Neural cell (in vitro differentiated cells): ENCODE results near the gene ANKRD55. TPM values are rescaled to one million over a fixed set of nuclear protein-coding genes. Genes with fewer than 3 reads are reported as not detected.

Experiments
- H2AFZ ChIP-seq: fragments of 200-600, 300-800 bp; sonication (generic), shearing (Covaris generic); 2 replicates; pipeline ENCODE4 v1.6.0; 2014; ENCODE audit warnings: low read depth, mild to moderate bottlenecking, antibody characterized with exemption, low read length, moderate library complexity
- H3F3A ChIP-seq: fragments of 200-600 bp; shearing (Covaris generic); 2 replicates; pipeline ENCODE4 v1.6.1; 2016; ENCODE audit warnings: mild to moderate bottlenecking, moderate library complexity, mixed read lengths, antibody characterized with exemption, low read length; ENCODE audit not compliant: insufficient read depth, poor library complexity, severe bottlenecking
- H3K27ac ChIP-seq: fragments of 200-600, 300-800 bp; sonication (generic), shearing (Covaris generic); 2 replicates; pipeline ENCODE4 v1.5.1; 2014; ENCODE audit warnings: mild to moderate bottlenecking, low read length, moderate library complexity
- H3K27me3 ChIP-seq: fragments of 300-800, 200-600 bp; sonication (generic), shearing (Covaris generic); 2 replicates; pipeline ENCODE4 v1.6.0; 2014; ENCODE audit warnings: mild to moderate bottlenecking, low read depth, low read length, moderate library complexity; ENCODE audit not compliant: insufficient read depth
- H3K36me3 ChIP-seq: fragments of 300-800, 200-600 bp; sonication (generic), shearing (Covaris generic); 2 replicates; pipeline ENCODE4 v1.5.1; 2014; ENCODE audit warnings: mild to moderate bottlenecking, antibody characterized with exemption, low read length, moderate library complexity; ENCODE audit not compliant: insufficient read depth
- H3K4me2 ChIP-seq: fragments of 300-800, 200-600 bp; sonication (generic), shearing (Covaris generic); 2 replicates; pipeline ENCODE4 v1.6.0; 2014; ENCODE audit warnings: mild to moderate bottlenecking, low read length
- H3K4me3 ChIP-seq: fragments of 300-800, 200-600 bp; sonication (generic), shearing (Covaris generic); 2 replicates; pipeline ENCODE4 v1.5.1; 2014; ENCODE audit warnings: mild to moderate bottlenecking, low read length, moderate library complexity
- H3K79me2 ChIP-seq: fragments of 200-600 bp; shearing (Covaris generic); replicated peaks from 2 replicates; pipeline ENCODE4 v1.6.0; 2014; ENCODE audit warnings: mild to moderate bottlenecking, low read length, moderate library complexity; ENCODE audit not compliant: insufficient read depth
- H3K9ac ChIP-seq: fragments of 300-800, 200-600 bp; sonication (generic), shearing (Covaris generic); 2 replicates; pipeline ENCODE4 v1.6.1; 2016; ENCODE audit warnings: mild to moderate bottlenecking, low read length, mixed read lengths
- H3K9me2 ChIP-seq: fragments of 200-600 bp; shearing (Covaris generic); 2 replicates; pipeline ENCODE4 v1.6.1; 2016; ENCODE audit warnings: mild to moderate bottlenecking, low read length, mixed read lengths; ENCODE audit not compliant: insufficient read depth
- H3K9me3 ChIP-seq: fragments of 200-600, 300-800 bp; sonication (generic), shearing (Covaris generic); 2 replicates; pipeline ENCODE4 v1.6.1; 2016; ENCODE audit warnings: mild to moderate bottlenecking, mixed run types, low read length, moderate library complexity, mixed read lengths
- H4K20me1 ChIP-seq: fragments of 200-600 bp; shearing (Covaris generic); 2 replicates; pipeline ENCODE4 v1.6.1; 2016; ENCODE audit warnings: mild to moderate bottlenecking, mixed run types; ENCODE audit not compliant: insufficient read depth
- EP300 ChIP-seq: fragments of 450-650 bp; conservative IDR thresholded peaks from 2 replicates; pipeline ENCODE4 v1.6.1; 2014; ENCODE audit warnings: antibody characterized with exemption, mild to moderate bottlenecking, moderate library complexity; ENCODE audit not compliant: poor library complexity, severe bottlenecking
- EZH2 ChIP-seq: fragments of 200-600, 300-800 bp; shearing (Covaris generic), sonication (generic); IDR thresholded peaks from 2 replicates; pipeline ENCODE4 v1.6.1; 2014; ENCODE audit warnings: antibody characterized with exemption, low read length, borderline replicate concordance, mild to moderate bottlenecking; ENCODE audit not compliant: insufficient read depth, poor library complexity, severe bottlenecking
- MXI1 ChIP-seq: fragments of 450-650 bp; conservative IDR thresholded peaks from 2 replicates; pipeline ENCODE4 v1.6.1; 2014; ENCODE audit warnings: antibody characterized with exemption, mild to moderate bottlenecking; ENCODE audit not compliant: poor library complexity, severe bottlenecking
- POLR2AphosphoS5 ChIP-seq: IDR thresholded peaks from 2 replicates; pipeline ENCODE4 v1.6.1; 2012
- RAD21 ChIP-seq: fragments of 450-650 bp; conservative IDR thresholded peaks from 2 replicates; pipeline ENCODE4 v1.6.1; 2014; ENCODE audit warnings: antibody characterized with exemption, mild to moderate bottlenecking, moderate library complexity
- SMC3 ChIP-seq: fragments of 450-650 bp; conservative IDR thresholded peaks from 2 replicates; pipeline ENCODE4 v1.6.1; 2014; ENCODE audit warnings: antibody characterized with exemption, mild to moderate bottlenecking, moderate library complexity; ENCODE audit not compliant: poor library complexity
- TAF1 ChIP-seq: IDR thresholded peaks from 2 replicates; pipeline ENCODE4 v1.6.1; 2012; ENCODE audit warnings: low read depth
- polyA plus RNA-seq: library from polyadenylated mRNA; depleted of rRNA; stranded (reverse); fragments of >200 nt; gene quantifications from 2 replicates; pipeline ENCODE4 v1.2.3, GENCODE V29; 2014
- TF ChIP-seq, protein P1 (sequence below): fragments of 450-650 bp; IDR thresholded peaks from 2 replicates; pipeline ENCODE4 v1.5.1; 2014; ENCODE audit warnings: antibody characterized with exemption, mild to moderate bottlenecking, moderate library complexity; ENCODE audit not compliant: poor library complexity, severe bottlenecking
- TF ChIP-seq, protein P2 (sequence below): IDR thresholded peaks from 2 replicates; pipeline ENCODE4 v1.6.1; 2012; ENCODE audit warnings: borderline replicate concordance

The ANKRD55 gene
- polyA plus RNA-seq, 1 donor from 2014 or later: 49.8 TPM

DNA sequence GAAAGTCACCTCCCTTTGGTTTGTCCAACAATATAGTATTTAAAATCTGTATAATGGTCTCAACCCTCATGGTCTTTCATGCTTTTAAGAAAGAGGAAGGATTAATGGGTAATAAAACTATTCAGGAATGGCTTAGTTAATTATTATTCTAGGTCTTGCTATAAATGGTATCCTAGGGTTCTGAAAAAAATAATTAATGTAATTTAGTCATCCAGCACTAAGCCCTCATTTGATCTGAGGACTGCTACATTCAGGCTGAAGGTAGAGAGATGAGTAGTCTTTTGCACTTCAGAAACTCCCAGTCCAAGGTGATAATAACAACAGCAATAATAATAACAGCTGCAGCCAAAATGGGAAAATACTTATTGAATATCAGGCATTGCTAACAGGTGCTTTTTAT, 2.6 kb downstream of the ANKRD55 start:
- Histone ChIP-seq H3K9me2 (no peaks in the 10 kb centered on the region), H2AFZ (no peak overlapping the region), H3K4me3 (peak overlapping the region; percentile 64), H3K36me3 (no peaks in the 10 kb centered on the region), H3K27me3 (no peaks in the 10 kb centered on the region), H3K27ac (no peak overlapping the region), H3K79me2 (no peaks in the 10 kb centered on the region), H3F3A (no peaks in the 10 kb centered on the region), H3K9ac (no peak overlapping the region), H4K20me1 (no peaks in the 10 kb centered on the region), H3K4me2 (no peak overlapping the region), H3K9me3 (no peaks in the 10 kb centered on the region)
- no peak for TF ChIP-seq RAD21
- TF ChIP-seq EZH2: no peak

DNA sequence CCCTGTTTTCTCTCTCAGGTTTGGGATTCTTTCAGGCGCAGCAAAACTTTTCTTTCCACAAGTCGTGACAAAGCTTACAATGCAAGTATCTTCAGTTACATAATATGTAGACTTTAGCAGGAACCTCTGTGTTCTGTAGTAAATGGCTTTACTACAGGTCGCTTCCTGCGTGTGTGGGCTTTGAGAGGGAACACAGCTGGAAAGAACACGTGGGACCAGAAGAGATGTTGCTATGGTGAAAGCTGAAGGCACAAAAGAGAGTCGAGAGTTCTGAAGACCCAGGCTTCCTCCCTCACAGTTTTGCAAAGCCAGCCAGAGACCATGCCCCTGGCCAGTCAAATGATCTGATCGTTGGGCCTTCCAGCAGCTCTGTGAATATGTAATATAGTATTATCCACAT, 4.0 kb downstream of the ANKRD55 start:
- H3K27me3 ChIP-seq: no peaks in the 10 kb centered on the region
- no peak overlapping the region for H2AFZ ChIP-seq
- no peaks in the 10 kb centered on the region for H3K79me2 ChIP-seq
- no peak overlapping the region for H3K27ac ChIP-seq
- H3K4me2 ChIP-seq: no peak overlapping the region
- H3K9ac ChIP-seq: no peak overlapping the region
- H3K36me3 ChIP-seq: no peaks in the 10 kb centered on the region
- no peak overlapping the region for H3K4me3 ChIP-seq
- no peaks in the 10 kb centered on the region for H4K20me1 ChIP-seq
- no peak for TF ChIP-seq SMC3
- no peak for TF ChIP-seq EP300
- no peak for TF ChIP-seq EZH2
- TF ChIP-seq, protein P1, sequence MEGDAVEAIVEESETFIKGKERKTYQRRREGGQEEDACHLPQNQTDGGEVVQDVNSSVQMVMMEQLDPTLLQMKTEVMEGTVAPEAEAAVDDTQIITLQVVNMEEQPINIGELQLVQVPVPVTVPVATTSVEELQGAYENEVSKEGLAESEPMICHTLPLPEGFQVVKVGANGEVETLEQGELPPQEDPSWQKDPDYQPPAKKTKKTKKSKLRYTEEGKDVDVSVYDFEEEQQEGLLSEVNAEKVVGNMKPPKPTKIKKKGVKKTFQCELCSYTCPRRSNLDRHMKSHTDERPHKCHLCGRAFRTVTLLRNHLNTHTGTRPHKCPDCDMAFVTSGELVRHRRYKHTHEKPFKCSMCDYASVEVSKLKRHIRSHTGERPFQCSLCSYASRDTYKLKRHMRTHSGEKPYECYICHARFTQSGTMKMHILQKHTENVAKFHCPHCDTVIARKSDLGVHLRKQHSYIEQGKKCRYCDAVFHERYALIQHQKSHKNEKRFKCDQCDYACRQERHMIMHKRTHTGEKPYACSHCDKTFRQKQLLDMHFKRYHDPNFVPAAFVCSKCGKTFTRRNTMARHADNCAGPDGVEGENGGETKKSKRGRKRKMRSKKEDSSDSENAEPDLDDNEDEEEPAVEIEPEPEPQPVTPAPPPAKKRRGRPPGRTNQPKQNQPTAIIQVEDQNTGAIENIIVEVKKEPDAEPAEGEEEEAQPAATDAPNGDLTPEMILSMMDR: no peak
- TF ChIP-seq RAD21: no peak
- TF ChIP-seq MXI1: no peak
- TF ChIP-seq, protein P2, sequence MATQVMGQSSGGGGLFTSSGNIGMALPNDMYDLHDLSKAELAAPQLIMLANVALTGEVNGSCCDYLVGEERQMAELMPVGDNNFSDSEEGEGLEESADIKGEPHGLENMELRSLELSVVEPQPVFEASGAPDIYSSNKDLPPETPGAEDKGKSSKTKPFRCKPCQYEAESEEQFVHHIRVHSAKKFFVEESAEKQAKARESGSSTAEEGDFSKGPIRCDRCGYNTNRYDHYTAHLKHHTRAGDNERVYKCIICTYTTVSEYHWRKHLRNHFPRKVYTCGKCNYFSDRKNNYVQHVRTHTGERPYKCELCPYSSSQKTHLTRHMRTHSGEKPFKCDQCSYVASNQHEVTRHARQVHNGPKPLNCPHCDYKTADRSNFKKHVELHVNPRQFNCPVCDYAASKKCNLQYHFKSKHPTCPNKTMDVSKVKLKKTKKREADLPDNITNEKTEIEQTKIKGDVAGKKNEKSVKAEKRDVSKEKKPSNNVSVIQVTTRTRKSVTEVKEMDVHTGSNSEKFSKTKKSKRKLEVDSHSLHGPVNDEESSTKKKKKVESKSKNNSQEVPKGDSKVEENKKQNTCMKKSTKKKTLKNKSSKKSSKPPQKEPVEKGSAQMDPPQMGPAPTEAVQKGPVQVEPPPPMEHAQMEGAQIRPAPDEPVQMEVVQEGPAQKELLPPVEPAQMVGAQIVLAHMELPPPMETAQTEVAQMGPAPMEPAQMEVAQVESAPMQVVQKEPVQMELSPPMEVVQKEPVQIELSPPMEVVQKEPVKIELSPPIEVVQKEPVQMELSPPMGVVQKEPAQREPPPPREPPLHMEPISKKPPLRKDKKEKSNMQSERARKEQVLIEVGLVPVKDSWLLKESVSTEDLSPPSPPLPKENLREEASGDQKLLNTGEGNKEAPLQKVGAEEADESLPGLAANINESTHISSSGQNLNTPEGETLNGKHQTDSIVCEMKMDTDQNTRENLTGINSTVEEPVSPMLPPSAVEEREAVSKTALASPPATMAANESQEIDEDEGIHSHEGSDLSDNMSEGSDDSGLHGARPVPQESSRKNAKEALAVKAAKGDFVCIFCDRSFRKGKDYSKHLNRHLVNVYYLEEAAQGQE: no peak
- TF ChIP-seq POLR2AphosphoS5: no peak
- TF ChIP-seq TAF1: no peak
- H3K9me2 ChIP-seq: no peaks in the 10 kb centered on the region
- H3K9me3 ChIP-seq: no peaks in the 10 kb centered on the region
- H3F3A ChIP-seq: no peaks in the 10 kb centered on the region

DNA sequence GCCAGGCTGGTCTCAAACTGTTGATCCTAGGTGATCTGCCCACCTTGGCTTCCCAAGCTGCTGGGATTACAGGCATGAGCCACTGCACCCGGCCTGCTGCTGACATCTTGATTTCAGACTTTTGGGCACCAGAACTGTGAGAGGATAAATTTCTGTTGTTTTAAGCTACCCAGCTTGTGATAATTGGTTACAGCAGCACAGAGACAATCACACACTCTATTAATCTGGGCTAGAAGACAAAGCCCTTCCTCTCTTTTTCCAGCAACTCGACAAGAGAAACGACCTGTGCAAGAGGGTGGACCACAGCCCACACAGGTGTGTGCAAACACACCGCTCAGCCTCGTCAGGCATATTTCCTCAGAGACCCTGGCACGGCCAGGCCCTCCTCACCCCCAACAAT, 4.5 kb downstream of the ANKRD55 start:
- Histone ChIP-seq H3K9ac (no peak overlapping the region), H3K4me2 (no peak overlapping the region), H3K4me3 (no peak overlapping the region), H3K79me2 (no peaks in the 10 kb centered on the region), H2AFZ (no peak overlapping the region), H3K9me2 (no peaks in the 10 kb centered on the region), H3K9me3 (no peaks in the 10 kb centered on the region), H3K27ac (no peak overlapping the region), H3K27me3 (no peaks in the 10 kb centered on the region), H3F3A (no peaks in the 10 kb centered on the region), H4K20me1 (no peaks in the 10 kb centered on the region), H3K36me3 (no peaks in the 10 kb centered on the region)
- TF ChIP-seq, protein P1: no peak
- TF ChIP-seq, protein P2: no peak
- TF ChIP-seq TAF1 (no peak), POLR2AphosphoS5 (no peak), EZH2 (no peak), MXI1 (no peak), SMC3 (no peak), RAD21 (no peak), EP300 (no peak)
